Activated T-cell treated with anti-CD3 and anti-CD28 coated beads for 1 hour (primary cell): Measurements from ENCODE around the gene TMEM132D.

Source experiments
- DNase-seq: peaks from one replicate; pipeline ENCODE4 v3.0.0-alpha.2; 2020; ENCODE audit warnings: low read depth

TMEM132D gene

GRCh38 chr12:129873111-129873832 is 30.6 kb downstream of the TMEM132D start:
- DNase-seq, result no peak

- no peak for DNase-seq
Measured at GRCh38 chr12:129871991-129872972, 31.5 kb downstream of the TMEM132D start.

- DNase-seq, result no peak
Measured at GRCh38 chr12:129870796-129871195, 33.0 kb downstream of the TMEM132D start.

- DNase-seq, result no peak
Measured at GRCh38 chr12:129870136-129870535, 33.7 kb downstream of the TMEM132D start.

GRCh38 chr12:129868575-129868974 is 35.2 kb downstream of the TMEM132D start:
- DNase-seq, result no peak

GRCh38 chr12:129863938-129864337 is 39.9 kb downstream of the TMEM132D start:
- no peak for DNase-seq

GRCh38 chr12:129862561-129863175 is 41.2 kb downstream of the TMEM132D start:
- DNase-seq, result no peak

GRCh38 chr12:129861951-129862350 is 41.9 kb downstream of the TMEM132D start:
- DNase-seq, result no peak

GRCh38 chr12:129854591-129854990 is 49.2 kb downstream of the TMEM132D start:
- DNase-seq, result no peak

- no peak for DNase-seq
Measured at GRCh38 chr12:129851296-129851695, 52.5 kb downstream of the TMEM132D start.

GRCh38 chr12:129848876-129849275 is 54.9 kb downstream of the TMEM132D start:
- no peak for DNase-seq

GRCh38 chr12:129847063-129847462 is 56.8 kb downstream of the TMEM132D start:
- DNase-seq, result no peak

GRCh38 chr12:129844662-129845220 is 59.1 kb downstream of the TMEM132D start:
- no peak for DNase-seq

- no peak for DNase-seq
Measured at GRCh38 chr12:129841251-129841650, 62.6 kb downstream of the TMEM132D start.

GRCh38 chr12:129840145-129840884 is 63.5 kb downstream of the TMEM132D start:
- no peak for DNase-seq

GRCh38 chr12:129839679-129840078 is 64.1 kb downstream of the TMEM132D start:
- no peak for DNase-seq

GRCh38 chr12:129831294-129831693 is 72.5 kb downstream of the TMEM132D start:
- no peak for DNase-seq

- DNase-seq, result no peak
Measured at GRCh38 chr12:129830796-129831195, 73.0 kb downstream of the TMEM132D start.

- no peak for DNase-seq
Measured at GRCh38 chr12:129827866-129828384, 75.9 kb downstream of the TMEM132D start.

- no peak for DNase-seq
Measured at GRCh38 chr12:129827102-129827865, 76.5 kb downstream of the TMEM132D start.

- DNase-seq, result no peak
Measured at GRCh38 chr12:129826273-129826672, 77.6 kb downstream of the TMEM132D start.
